A549 (cell line): ENCODE measurements around the gene IGF1. TPM values are rescaled to one million over a fixed set of nuclear protein-coding genes. Genes with fewer than 3 reads are reported as not detected.

Experiments used
- ATAC-seq, 2 experiments: fragments of 200-7000 bp in 1 of 2; fragments of >200 bp in 1 of 2; cut with Nextera tagmentation in 1 of 2; cut with Tn5 transposase in 1 of 2; 3 replicates each; pipeline versions ENCODE4 v1.8.0 to v1.9.1; 2018 to 2020; ENCODE audit warnings: mild to moderate bottlenecking in 1 of 2, moderate library complexity in 1 of 2
- CTCF ChIA-PET: fragments of 300-600 bp; sonication (Branson Sonifier 250); formaldehyde crosslinking; extraction: SDS; loops from one replicate; lab custom pipeline; 2021; ENCODE audit warnings: antibody characterized with exemption, inconsistent platforms; lab: Yijun Ruan, JAX
- POLR2A ChIA-PET: fragments of 350-600 bp; formaldehyde crosslinking; extraction: SDS; loops from one replicate; lab custom pipeline; 2021; ENCODE audit warnings: antibody characterized with exemption, inconsistent platforms; lab: Yijun Ruan, JAX
- DNase-seq, 2 experiments: peaks; one replicate each; pipeline versions ENCODE4 v3.0.0 to v3.0.0-alpha.2; 2011 to 2016; ENCODE audit warnings: low read depth in 1 of 2, low spot score in 1 of 2
- FAIRE-seq: peaks from 2 replicates; lab custom pipeline; 2011; peaks lifted over from hg19 to GRCh38; lab: Jason Lieb, UNC
- H3K27ac ChIP-seq, 2 experiments: fragments of >200 bp; sonication (Bioruptor Twin); formaldehyde crosslinking; 3 replicates each; pipeline ENCODE4 v1.5.1; 2016 to 2017
- H3K4me1 ChIP-seq: fragments of >200 bp; sonication (Bioruptor Twin); formaldehyde crosslinking; 3 replicates; pipeline ENCODE4 v1.6.1; 2016
- H3K4me2 ChIP-seq: fragments of >200 bp; sonication (Bioruptor Twin); formaldehyde crosslinking; 3 replicates; pipeline ENCODE4 v1.6.1; 2016
- H3K4me3 ChIP-seq: fragments of >200 bp; sonication (Bioruptor Twin); formaldehyde crosslinking; 3 replicates; pipeline ENCODE4 v1.5.1; 2016
- H3K9me3 ChIP-seq: fragments of >200 bp; sonication (Bioruptor Twin); formaldehyde crosslinking; 3 replicates; pipeline ENCODE4 v1.6.1; 2016
- CEBPB ChIP-seq, 2 experiments: fragments of >200 bp in 1 of 2; sonication (Bioruptor Twin) in 1 of 2; formaldehyde crosslinking in 1 of 2; IDR thresholded peaks; 2 replicates each; pipeline ENCODE4 v1.6.1; 2012 to 2016
- CHD2 ChIP-seq: fragments of 150-350 bp; IDR thresholded peaks from 2 replicates; pipeline ENCODE4 v1.6.1; 2014; ENCODE audit warnings: low read length; ENCODE audit not compliant: partially characterized antibody
- FOSL2 ChIP-seq, 2 experiments: fragments of 450-650 bp in 1 of 2; fragments of >200 bp in 1 of 2; sonication (Bioruptor Twin) in 1 of 2; formaldehyde crosslinking; IDR thresholded peaks; 2 replicates each; pipeline versions ENCODE4 v1.5.0 to v1.6.1; 2016 to 2020; ENCODE audit warnings: mild to moderate bottlenecking in 1 of 2, moderate library complexity in 1 of 2
- FOXS1 ChIP-seq: fragments of 250-450 bp; sonication (Bioruptor Pico); IDR thresholded peaks from 2 replicates; pipeline ENCODE4 v1.5.0; 2020; ENCODE audit warnings: mild to moderate bottlenecking, moderate library complexity
- HDAC2 ChIP-seq: fragments of 200-600 bp; sonication (generic); IDR thresholded peaks from 2 replicates; pipeline ENCODE4 v1.6.1; 2016
- HEYL ChIP-seq: fragments of 250-450 bp; sonication (Bioruptor Pico); IDR thresholded peaks from 2 replicates; pipeline ENCODE4 v1.8.0; 2021; ENCODE audit warnings: mild to moderate bottlenecking, moderate library complexity
- MAFK ChIP-seq: fragments of 450-650 bp; IDR thresholded peaks from 2 replicates; pipeline ENCODE4 v1.6.1; 2014; ENCODE audit not compliant: partially characterized antibody
- MAZ ChIP-seq: fragments of 150-350 bp; IDR thresholded peaks from 2 replicates; pipeline ENCODE4 v1.6.1; 2014; ENCODE audit warnings: antibody characterized with exemption, low read depth, low read length, borderline replicate concordance
- MYC ChIP-seq: IDR thresholded peaks from 2 replicates; pipeline ENCODE4 v1.6.1; 2012; ENCODE audit warnings: mild to moderate bottlenecking, inconsistent platforms, low read length, improper control_type of control experiment, borderline replicate concordance
- NFE2L2 ChIP-seq: fragments of 150-350 bp; conservative IDR thresholded peaks from 2 replicates; pipeline ENCODE4 v1.6.1; 2014; ENCODE audit warnings: low read length
- PHF8 ChIP-seq: fragments of 200-600 bp; sonication (generic); IDR thresholded peaks from 2 replicates; pipeline ENCODE4 v1.6.1; 2016; ENCODE audit warnings: low read depth, mild to moderate bottlenecking, antibody characterized with exemption, moderate library complexity, borderline replicate concordance
- RAD21 ChIP-seq, 2 experiments: fragments of >200 bp in 1 of 2; sonication (Bioruptor Twin) in 1 of 2; formaldehyde crosslinking in 1 of 2; IDR thresholded peaks in 1 of 2; conservative IDR thresholded peaks in 1 of 2; 2 replicates in 1 of 2; 3 replicates in 1 of 2; pipeline ENCODE4 v1.6.1; 2012 to 2018; ENCODE audit warnings: inconsistent platforms in 1 of 2
- RARB ChIP-seq: fragments of 250-450 bp; sonication (Bioruptor Pico); IDR thresholded peaks from 2 replicates; pipeline ENCODE4 v1.8.0; 2021; ENCODE audit warnings: mild to moderate bottlenecking, moderate library complexity
- RCOR1 ChIP-seq: fragments of 150-350 bp; IDR thresholded peaks from 2 replicates; pipeline ENCODE4 v1.6.1; 2014; ENCODE audit warnings: antibody characterized with exemption, low read length, low read depth
- RFX5 ChIP-seq: fragments of 450-650 bp; IDR thresholded peaks from 2 replicates; pipeline ENCODE4 v1.7.1; 2014; ENCODE audit warnings: antibody characterized with exemption, mild to moderate bottlenecking, moderate library complexity
- ZFP36 ChIP-seq: fragments of 450-650 bp; IDR thresholded peaks from 2 replicates; pipeline ENCODE4 v1.6.1; 2014; ENCODE audit warnings: borderline replicate concordance; ENCODE audit not compliant: partially characterized antibody
- ZNF302 ChIP-seq: fragments of 250-450 bp; sonication (Bioruptor Pico); IDR thresholded peaks from 2 replicates; pipeline ENCODE4 v1.9.0; 2021; ENCODE audit warnings: inconsistent platforms, mild to moderate bottlenecking, moderate library complexity
- WGBS: methylation state at CpG from one replicate; pipeline ENCODE4 v1.1.6; 2017; ENCODE audit errors: missing lambda C conversion rate; 5-methylcytosine and 5-hydroxymethylcytosine counted together
- polyA plus RNA-seq, 4 experiments: library from polyadenylated mRNA; depleted of rRNA in 3 of 4; stranded (reverse); fragments of >200 nt; fragmentation: RNase III in 1 of 4; extraction: RNeasy Plus Mini Kit Qiagen cat#74134 plus additional on column Dnase treatment in 1 of 4; gene quantifications; 2 replicates in 3 of 4; 3 replicates in 1 of 4; pipeline ENCODE4 v1.2.3, GENCODE V29; 2011 to 2017
- TF ChIP-seq, protein P1 (sequence below): fragments of 150-350 bp; IDR thresholded peaks from 2 replicates; pipeline ENCODE4 v1.6.1; 2014; ENCODE audit warnings: low read depth, mild to moderate bottlenecking, low read length
- TF ChIP-seq, protein P2 (sequence below): IDR thresholded peaks from 2 replicates; pipeline ENCODE4 v1.6.1; 2012; ENCODE audit warnings: low read depth, borderline replicate concordance

Gene IGF1
- polyA plus RNA-seq, 2 of the 4 experiments (the other 2 are of a cell fraction) = 0.16 TPM; not detected in 1

DNA sequence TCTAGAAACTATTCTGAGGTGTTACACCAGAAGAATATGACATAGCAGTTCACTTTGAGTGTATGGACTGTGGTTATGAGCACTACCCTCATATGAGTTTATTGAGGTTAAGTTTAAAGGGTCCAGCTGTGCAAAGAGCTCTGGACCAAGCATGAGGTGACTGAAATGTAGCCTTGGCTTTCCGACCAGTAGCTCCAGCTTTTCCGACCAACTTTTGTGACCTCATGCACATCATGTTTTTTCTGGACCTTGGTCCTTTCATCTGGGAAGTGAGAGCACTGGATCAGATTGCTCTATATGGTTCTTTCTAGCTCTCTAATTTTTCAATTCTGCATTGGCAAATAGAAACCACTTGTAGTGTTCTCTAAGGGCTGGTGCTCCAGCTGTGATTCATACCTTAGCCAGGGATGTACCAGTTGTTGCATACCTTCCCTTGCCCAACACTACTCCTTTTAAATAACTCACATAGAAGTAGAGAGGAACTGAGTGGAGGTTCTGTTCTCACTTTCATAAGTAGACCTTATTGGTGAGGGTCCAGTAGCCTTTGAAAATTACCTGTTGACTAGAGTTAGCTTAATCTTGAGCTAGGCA lies 16.6 kb downstream of the IGF1 start (continued):
- TF ChIP-seq MAZ (no peak), CEBPB (IDR thresholded peaks at IDR 0.05) (no peak)

GRCh38 chr12:102462795-102463465 lies 17.4 kb downstream of the IGF1 start:
- FAIRE-seq (no peak), ATAC-seq (no peak), DNase-seq (no peak)
- no peaks in the 10 kb centered on the region for H3K4me1 ChIP-seq
- CTCF ChIA-PET = no interaction called here
- TF ChIP-seq MAFK (no peak), NFE2L2 (no peak), CHD2 (no peak), MYC (no peak), RFX5 (no peak), RAD21 (conservative IDR thresholded peaks at IDR 0.05 in 1 of 2, IDR thresholded peaks at IDR 0.05 in 1 of 2) (no peak), HEYL (no peak), RARB (CRISPR knock-in tag) (no peak), PHF8 (no peak), FOSL2 (IDR thresholded peaks at IDR 0.05) (no peak), FOSL2 (CRISPR knock-in tag; IDR thresholded peaks at IDR 0.05) (no peak)
- WGBS = 34% methylated on average over 8 of the region's 8 CpGs
- no peak overlapping the region for H3K27ac ChIP-seq
- H3K9me3 ChIP-seq = no peaks in the 10 kb centered on the region
- H3K4me3 ChIP-seq = no peak overlapping the region
- no peak overlapping the region for H3K4me2 ChIP-seq
- POLR2A ChIA-PET = no interaction called here

GRCh38 chr12:102462386-102462785 lies 18.0 kb downstream of the IGF1 start:
- FAIRE-seq (no peak), DNase-seq (no peak), ATAC-seq (no peak)
- ChIA-PET CTCF (interaction anchor here (0.5 kb wide), 1 partner anchor 66 kb away, joined by 4 read pairs; no protein-coding TSS in a partner anchor), POLR2A (no interaction called here)
- Histone ChIP-seq H3K27ac (no peak overlapping the region), H3K4me3 (no peak overlapping the region), H3K4me2 (no peak overlapping the region), H3K9me3 (no peaks in the 10 kb centered on the region), H3K4me1 (no peaks in the 10 kb centered on the region)
- 71% methylated on average over 1 of the region's 1 CpG for WGBS
- TF ChIP-seq RCOR1 = no peak
- no peak for TF ChIP-seq RAD21 (conservative IDR thresholded peaks at IDR 0.05 in 1 of 2, IDR thresholded peaks at IDR 0.05 in 1 of 2)
- TF ChIP-seq ZFP36 = no peak

- WGBS = 36% methylated on average over 1 of the region's 1 CpG
- ATAC-seq = no peak
- no peak overlapping the region for H3K4me3 ChIP-seq
- POLR2A ChIA-PET = no interaction called here
- TF ChIP-seq ZNF302 (no peak), MAFK (no peak), HDAC2 (no peak), CHD2 (no peak), FOXS1 (CRISPR knock-in tag) (no peak), RCOR1 (no peak), FOSL2 (IDR thresholded peaks at IDR 0.05) (no peak), FOSL2 (CRISPR knock-in tag; IDR thresholded peaks at IDR 0.05) (no peak)
- TF ChIP-seq, protein P1, sequence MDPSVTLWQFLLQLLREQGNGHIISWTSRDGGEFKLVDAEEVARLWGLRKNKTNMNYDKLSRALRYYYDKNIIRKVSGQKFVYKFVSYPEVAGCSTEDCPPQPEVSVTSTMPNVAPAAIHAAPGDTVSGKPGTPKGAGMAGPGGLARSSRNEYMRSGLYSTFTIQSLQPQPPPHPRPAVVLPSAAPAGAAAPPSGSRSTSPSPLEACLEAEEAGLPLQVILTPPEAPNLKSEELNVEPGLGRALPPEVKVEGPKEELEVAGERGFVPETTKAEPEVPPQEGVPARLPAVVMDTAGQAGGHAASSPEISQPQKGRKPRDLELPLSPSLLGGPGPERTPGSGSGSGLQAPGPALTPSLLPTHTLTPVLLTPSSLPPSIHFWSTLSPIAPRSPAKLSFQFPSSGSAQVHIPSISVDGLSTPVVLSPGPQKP = no peak
- TF ChIP-seq, protein P2, sequence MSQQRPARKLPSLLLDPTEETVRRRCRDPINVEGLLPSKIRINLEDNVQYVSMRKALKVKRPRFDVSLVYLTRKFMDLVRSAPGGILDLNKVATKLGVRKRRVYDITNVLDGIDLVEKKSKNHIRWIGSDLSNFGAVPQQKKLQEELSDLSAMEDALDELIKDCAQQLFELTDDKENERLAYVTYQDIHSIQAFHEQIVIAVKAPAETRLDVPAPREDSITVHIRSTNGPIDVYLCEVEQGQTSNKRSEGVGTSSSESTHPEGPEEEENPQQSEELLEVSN = no peak
- TF ChIP-seq, all 56 proteins: peak for 0
- DNase-seq (no peak), FAIRE-seq (no peak)
- no peaks in the 10 kb centered on the region for H3K4me1 ChIP-seq
- H3K27ac ChIP-seq = no peak overlapping the region
- no peak overlapping the region for H3K4me2 ChIP-seq
- CTCF ChIA-PET = no interaction called here
- H3K9me3 ChIP-seq = no peaks in the 10 kb centered on the region
Measured at GRCh38 chr12:102461501-102461900, 18.9 kb downstream of the IGF1 start.
